WI38 (cell line): ENCODE measurements around the gene DCDC2C.

Experiments
- H3K4me3 ChIP-seq: 2 replicates; pipeline ENCODE4 v1.5.1; 2011; ENCODE audit warnings: low read depth, mild to moderate bottlenecking, control low read depth, low read length
- TF ChIP-seq, protein P1 (sequence below): IDR thresholded peaks from 2 replicates; pipeline ENCODE4 v1.5.1; 2012; ENCODE audit warnings: low read depth, mild to moderate bottlenecking, control low read depth, low read length

Gene DCDC2C

DNA sequence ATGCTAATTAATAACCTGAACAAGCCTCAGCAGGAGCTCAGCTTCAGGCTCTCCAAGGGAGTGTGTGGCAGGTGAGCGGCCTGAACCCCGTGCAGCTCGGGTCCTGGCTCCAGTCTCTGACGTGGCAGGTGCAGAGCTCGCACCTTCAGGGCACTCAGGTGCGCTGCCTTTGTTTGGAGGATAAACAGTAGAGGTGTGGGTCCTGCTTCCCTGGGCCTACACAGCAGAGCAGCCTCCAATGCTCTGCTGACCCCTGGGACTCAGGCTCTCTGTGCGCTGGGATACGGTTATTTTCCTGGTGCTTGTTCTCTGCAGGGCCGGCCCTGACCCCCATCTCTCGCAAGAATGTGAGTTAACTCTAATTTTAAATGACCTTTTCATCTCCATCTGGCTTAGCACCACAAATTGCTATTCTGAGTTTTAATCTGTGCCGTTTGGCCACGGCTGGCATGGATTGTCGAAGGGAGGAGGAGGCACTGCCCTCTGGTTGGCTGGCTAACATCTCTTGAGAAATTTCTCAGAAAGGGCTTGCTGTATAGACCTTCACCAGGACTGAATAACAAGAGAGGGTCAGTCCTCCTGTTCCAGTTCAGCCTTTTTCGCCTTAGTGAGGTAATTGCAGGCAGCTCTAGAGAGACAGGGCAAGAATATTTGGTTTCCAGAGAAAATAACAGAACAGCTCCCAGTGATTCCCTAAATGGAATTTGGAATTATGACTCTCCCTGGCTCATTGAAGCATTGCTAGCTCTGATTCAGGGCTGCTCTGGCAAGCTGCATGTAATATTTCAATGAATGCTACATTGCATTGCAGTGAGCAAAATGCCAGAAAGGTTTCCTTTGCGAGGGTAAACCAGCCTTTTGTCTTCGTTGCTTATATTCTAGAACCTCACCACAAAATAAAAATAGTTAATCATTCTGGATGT is 161.8 kb downstream of the DCDC2C start:
- TF ChIP-seq, protein P1, sequence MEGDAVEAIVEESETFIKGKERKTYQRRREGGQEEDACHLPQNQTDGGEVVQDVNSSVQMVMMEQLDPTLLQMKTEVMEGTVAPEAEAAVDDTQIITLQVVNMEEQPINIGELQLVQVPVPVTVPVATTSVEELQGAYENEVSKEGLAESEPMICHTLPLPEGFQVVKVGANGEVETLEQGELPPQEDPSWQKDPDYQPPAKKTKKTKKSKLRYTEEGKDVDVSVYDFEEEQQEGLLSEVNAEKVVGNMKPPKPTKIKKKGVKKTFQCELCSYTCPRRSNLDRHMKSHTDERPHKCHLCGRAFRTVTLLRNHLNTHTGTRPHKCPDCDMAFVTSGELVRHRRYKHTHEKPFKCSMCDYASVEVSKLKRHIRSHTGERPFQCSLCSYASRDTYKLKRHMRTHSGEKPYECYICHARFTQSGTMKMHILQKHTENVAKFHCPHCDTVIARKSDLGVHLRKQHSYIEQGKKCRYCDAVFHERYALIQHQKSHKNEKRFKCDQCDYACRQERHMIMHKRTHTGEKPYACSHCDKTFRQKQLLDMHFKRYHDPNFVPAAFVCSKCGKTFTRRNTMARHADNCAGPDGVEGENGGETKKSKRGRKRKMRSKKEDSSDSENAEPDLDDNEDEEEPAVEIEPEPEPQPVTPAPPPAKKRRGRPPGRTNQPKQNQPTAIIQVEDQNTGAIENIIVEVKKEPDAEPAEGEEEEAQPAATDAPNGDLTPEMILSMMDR: no peak
- no peak overlapping the region for H3K4me3 ChIP-seq

DNA sequence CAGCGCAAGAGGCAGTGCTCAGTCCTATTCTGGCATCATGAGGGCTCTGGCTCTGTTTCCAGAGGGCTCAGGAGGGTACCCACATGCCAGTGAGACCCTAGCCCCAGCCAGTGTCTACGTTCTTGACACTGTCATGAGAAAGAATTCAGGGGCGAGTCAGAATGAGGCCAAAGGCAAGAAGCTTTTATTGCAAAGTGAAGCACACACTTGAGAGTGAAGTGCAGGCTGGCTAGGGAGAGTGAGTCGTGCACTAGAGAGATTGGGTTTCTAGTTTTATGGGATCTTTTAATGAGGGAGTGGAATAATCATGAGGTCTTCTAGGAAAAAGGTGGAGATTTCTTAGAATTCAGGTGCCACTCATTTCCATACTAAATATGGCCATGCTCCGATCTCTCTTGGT is 164.1 kb downstream of the DCDC2C start:
- no peak overlapping the region for H3K4me3 ChIP-seq
- TF ChIP-seq, protein P1: no peak

DNA sequence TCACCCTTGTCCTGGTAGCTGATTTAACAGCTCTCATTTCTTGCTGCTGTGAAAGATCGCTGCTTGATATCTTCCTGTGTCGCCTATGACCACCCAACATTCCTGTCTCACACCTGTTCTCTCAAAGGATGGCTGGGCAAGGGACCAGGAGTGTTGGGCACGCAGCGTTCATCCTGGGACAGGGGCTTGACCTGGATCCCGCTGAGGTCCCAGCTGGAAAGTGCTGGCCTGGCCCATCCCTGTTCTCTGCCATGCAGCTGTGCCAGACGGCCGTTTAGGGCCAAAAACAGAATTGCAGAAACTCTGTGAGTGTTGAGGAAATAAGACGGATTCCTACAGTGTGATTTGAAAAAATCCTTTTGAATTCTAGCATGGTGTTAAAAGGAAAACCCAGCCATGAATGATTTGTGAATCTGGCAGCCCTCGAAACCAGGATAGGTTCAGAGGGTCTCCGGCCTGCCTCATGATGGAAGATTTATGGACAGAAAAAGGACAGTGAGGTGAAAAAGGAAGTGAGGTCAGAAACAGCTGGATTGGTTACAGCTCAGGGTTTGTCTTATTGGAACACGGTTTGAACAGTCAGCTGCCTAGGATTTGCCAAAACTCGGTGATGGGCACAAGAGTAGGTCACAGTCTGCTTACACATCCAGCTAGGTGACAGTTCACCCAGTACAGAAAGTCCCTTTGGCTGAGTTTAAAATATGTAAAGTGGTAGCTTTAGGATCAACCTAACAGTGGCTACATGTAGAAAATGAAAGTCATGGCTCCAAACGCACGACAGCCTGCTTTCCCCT is 164.8 kb downstream of the DCDC2C start:
- TF ChIP-seq, protein P1: no peak

DNA sequence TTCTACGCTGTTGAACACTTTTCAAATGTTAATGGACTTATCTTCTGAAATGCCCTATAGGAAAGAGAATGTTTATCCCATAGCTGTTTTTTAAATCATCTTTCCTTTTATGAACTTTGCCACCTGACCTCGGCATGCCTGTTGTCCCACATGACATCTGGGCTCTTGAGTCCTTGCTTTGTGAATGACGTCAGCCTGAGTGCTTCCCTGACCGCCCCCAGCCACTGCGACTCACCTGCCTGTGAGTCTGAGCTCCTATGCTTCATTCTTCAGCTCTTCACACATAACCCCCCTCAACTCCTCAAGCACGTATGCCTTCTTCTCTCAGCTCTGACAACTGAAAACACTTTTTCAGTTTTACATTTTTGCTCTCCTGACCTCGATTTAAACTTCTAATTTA is 166.8 kb downstream of the DCDC2C start:
- TF ChIP-seq, protein P1: no peak
- H3K4me3 ChIP-seq: no peak overlapping the region

More for the DNA sequence above, 164.8 kb downstream of the DCDC2C start:
- H3K4me3 ChIP-seq: no peak overlapping the region

DNA sequence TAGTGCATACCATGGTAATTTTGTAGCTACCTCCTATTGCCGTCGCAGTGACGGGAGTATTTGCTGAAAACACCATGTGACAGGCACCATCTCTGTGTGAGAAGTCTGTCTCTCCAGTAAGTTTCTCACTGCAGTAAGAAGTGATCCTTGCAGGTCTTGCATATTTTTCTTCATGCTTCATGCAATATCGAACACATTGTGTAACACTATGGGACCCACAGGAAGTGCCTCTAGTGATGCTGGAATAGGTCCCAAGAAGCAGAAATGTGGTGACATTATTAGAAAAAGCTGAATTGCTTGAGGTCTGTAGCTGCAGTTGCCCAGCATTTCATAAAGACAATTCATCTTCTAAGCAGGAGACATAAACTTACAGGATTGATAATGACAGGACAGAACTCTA is 167.6 kb downstream of the DCDC2C start:
- no peak overlapping the region for H3K4me3 ChIP-seq
- TF ChIP-seq, protein P1: no peak

DNA sequence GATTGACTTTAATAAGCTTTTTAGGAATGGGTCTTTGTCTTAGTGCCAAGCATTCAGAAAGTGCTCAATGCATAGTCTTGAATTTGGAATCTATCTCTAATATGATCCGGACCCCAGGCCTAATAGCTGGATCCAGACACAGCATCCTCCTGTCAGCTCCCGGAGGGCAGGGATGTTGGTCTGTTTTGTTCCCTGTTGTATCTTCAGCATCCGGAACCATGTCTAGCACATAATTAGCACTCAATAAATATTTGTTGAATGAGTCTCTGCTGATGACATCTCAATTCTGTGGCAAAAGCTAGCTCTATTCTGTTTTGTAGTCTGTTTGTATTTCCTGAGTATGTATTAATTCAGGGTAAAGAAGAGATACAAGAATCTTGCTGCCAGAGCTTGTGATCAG is 169.1 kb downstream of the DCDC2C start:
- TF ChIP-seq, protein P1: no peak
- no peak overlapping the region for H3K4me3 ChIP-seq

DNA sequence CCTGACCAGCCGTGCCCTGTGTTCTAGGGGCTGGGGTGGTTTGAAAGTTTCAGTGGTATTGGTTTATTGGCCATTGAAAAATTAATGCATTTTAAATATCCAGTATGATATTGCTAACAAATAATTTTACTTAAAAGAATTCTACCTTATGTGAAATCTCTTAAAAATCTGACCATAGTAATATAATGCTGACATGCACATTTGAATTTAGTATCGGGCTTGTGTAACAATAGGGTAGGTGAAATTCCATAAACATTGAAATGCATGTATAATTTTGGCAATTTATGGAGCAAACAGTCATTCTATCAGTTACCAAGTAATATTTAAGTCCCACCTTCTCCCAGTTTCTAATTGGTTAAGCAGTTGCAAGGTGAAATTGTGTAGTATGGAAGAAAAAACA is 170.5 kb downstream of the DCDC2C start:
- no peak overlapping the region for H3K4me3 ChIP-seq
- TF ChIP-seq, protein P1: no peak
